Measurements from ENCODE around the gene UXT.
"Not testable (repeated sequence)": the region's sequence is repeated elsewhere in the genome, so short reads cannot be mapped to it uniquely, and the experiment has no call there.

UXT gene

DNA sequence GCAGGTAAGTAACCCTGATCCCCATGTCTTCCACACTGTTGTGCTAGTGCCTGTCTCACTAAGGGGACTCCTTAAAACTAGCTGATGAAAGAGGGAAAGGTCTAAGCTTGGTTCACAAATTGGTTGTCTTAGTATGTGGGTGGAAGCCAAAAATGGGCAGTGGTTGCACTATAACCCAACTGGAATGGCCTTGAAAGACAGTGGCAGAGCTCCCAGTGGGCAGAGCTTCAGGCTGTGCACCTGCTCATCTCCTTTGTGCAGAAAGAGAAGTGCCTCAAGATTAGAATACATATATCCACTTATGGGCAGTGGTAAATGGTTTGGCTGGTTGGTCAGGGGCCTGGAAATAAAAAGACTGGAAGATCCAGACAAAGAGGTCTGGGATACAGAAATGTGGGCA, 46.6 kb downstream of the UXT start:
- DNase-seq: no peak

- DNase-seq: no peak
Measured at GRCh38 chrX:47611926-47612325, 47.1 kb downstream of the UXT start.

GRCh38 chrX:47611489-47611888, 47.5 kb downstream of the UXT start:
- DNase-seq: no peak

DNA sequence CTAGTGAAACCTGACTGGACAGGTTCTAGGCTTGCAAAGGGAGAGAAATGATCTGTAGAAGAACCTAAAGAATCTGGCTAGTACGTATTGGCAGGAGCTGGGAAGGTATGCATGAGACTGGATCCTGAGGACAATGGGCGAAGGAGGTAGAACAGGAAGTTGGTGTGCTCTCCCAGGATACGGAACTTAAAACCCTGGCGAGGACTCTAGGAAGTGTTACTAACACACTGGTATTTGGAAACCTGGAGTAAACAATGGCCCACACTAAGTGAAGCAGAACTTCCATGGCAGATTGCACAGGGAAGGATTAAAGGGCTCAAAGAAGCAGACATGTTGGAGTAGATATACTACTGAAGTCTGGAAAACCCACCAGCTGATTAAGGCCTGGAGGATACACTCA, 48.5 kb downstream of the UXT start:
- no peak for DNase-seq

- DNase-seq: no peak
Measured at GRCh38 chrX:47608130-47608810, 50.7 kb downstream of the UXT start.

- DNase-seq: no peak
Measured at GRCh38 chrX:47607091-47607490, 51.9 kb downstream of the UXT start.

DNA sequence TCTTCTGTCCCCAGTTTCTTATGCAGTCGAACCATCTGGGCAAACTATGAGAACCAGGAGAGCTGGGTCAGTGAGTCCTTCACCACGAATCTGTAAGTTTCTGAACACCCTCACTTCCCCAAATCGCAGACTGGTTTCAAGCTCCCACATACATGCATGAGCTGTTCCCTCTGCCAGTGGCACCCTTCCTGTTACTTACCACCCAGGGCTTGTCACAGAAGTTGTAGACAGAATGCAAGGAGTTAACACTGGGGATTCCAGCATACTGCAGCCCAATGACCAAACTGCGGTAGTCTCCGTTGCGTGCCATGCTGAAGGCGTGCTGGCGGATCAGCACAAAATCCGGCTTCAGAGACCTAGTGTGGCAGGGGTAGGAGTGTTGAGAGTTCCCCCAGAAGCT, 54.0 kb downstream of the UXT start:
- no peak for DNase-seq

DNA sequence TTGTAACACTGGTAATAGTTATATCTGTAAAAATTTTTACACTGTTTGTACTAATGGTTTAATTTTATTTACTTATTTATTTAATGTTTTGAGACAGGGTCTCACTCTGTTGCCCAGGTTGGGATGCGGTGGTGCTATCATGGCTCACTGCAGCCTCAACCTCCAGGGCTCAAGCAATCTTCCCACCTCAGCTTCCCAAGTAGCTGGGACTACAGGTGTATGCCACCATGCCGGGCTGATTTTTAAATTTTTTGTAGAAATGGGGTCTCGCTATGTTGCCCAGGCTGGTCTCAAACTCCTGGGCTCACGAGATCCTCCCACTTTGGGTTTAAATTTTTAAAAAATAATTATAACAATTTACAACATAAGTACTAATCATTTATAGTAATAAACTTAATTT, 55.9 kb downstream of the UXT start:
- DNase-seq: not testable (repeated sequence)
